ENCODE results near the gene FAM120AOS.
A peak's percentile ranks its signal among the peaks of the same experiment; 100 is the strongest.

FAM120AOS gene

GRCh38 chr9:93473411-93473810 lies 20.0 kb upstream of the FAM120AOS start:
- H3K4me1 ChIP-seq (ENCODE audit: control insufficient read depth, low read depth, low read length): peaks cover 6% of the 10 kb centered on the region
- peaks cover 2% of the 10 kb centered on the region for H3K79me1 ChIP-seq (ENCODE audit: low read length)
- H2BK5ac ChIP-seq (ENCODE audit: low read length): no peak overlapping the region
- H3K18ac ChIP-seq (ENCODE audit: low read length): no peak overlapping the region
- H3K4ac ChIP-seq (ENCODE audit: low read depth, low read length): no peak overlapping the region
- H3K23ac ChIP-seq (ENCODE audit: low read length): no peak overlapping the region
- H4K5ac ChIP-seq (ENCODE audit: low read length): no peak overlapping the region
- no peak overlapping the region for H4K8ac ChIP-seq (ENCODE audit: low read depth, low read length)
- H3K56ac ChIP-seq (ENCODE audit: low read length): no peak overlapping the region
- no peak overlapping the region for H3K4me2 ChIP-seq (ENCODE audit: low read length)
- no peak overlapping the region for H2AK5ac ChIP-seq (ENCODE audit: low read length)
- WGBS (ENCODE audit: extremely low coverage, insufficient coverage, low lambda C conversion rate): no CpG with 5 or more reads among the region's 5 CpGs
- no peak overlapping the region for H3K4me3 ChIP-seq (ENCODE audit: low read length)
- no peak overlapping the region for H3K27ac ChIP-seq (ENCODE audit: low read depth, low read length)
- H2BK15ac ChIP-seq (replicated peaks; ENCODE audit: low read depth): no peak overlapping the region
- H3K36me3 ChIP-seq (ENCODE audit: control insufficient read depth, insufficient read depth, low read length): no peaks in the 10 kb centered on the region
- H3K27me3 ChIP-seq (ENCODE audit: insufficient read depth, low read length, poor library complexity): no peaks in the 10 kb centered on the region
- no peak for DNase-seq
- peaks cover 33% of the 10 kb centered on the region for H3K79me2 ChIP-seq (ENCODE audit: control insufficient read depth, insufficient read depth, low read length)
- no peak overlapping the region for H2BK120ac ChIP-seq (ENCODE audit: low read depth, low read length)
- no peak overlapping the region for H3K9ac ChIP-seq (ENCODE audit: low read length)

GRCh38 chr9:93471124-93471523 lies 17.7 kb upstream of the FAM120AOS start:
- no peak overlapping the region for H3K18ac ChIP-seq (ENCODE audit: low read length)

GRCh38 chr9:93470391-93470790 lies 17.0 kb upstream of the FAM120AOS start:
- Histone ChIP-seq H3K4me1 (ENCODE audit: control insufficient read depth, low read depth, low read length) (peaks cover 14% of the 10 kb centered on the region), H2BK5ac (ENCODE audit: low read length) (no peak overlapping the region), H3K4me2 (ENCODE audit: low read length) (no peak overlapping the region), H3K4ac (ENCODE audit: low read depth, low read length) (no peak overlapping the region), H3K79me2 (ENCODE audit: control insufficient read depth, insufficient read depth, low read length) (peaks cover 59% of the 10 kb centered on the region), H4K8ac (ENCODE audit: low read depth, low read length) (no peak overlapping the region), H3K4me3 (ENCODE audit: low read length) (no peak overlapping the region), H2BK15ac (replicated peaks; ENCODE audit: low read depth) (no peak overlapping the region), H3K56ac (ENCODE audit: low read length) (no peak overlapping the region), H4K5ac (ENCODE audit: low read length) (no peak overlapping the region), H2BK120ac (ENCODE audit: low read depth, low read length) (no peak overlapping the region), H3K18ac (ENCODE audit: low read length) (no peak overlapping the region), H2AK5ac (ENCODE audit: low read length) (no peak overlapping the region), H3K79me1 (ENCODE audit: low read length) (peaks cover 12% of the 10 kb centered on the region), H3K9ac (ENCODE audit: low read length) (no peak overlapping the region), H3K27ac (ENCODE audit: low read depth, low read length) (no peak overlapping the region), H3K23ac (ENCODE audit: low read length) (no peak overlapping the region), H3K36me3 (ENCODE audit: control insufficient read depth, insufficient read depth, low read length) (no peaks in the 10 kb centered on the region), H3K27me3 (ENCODE audit: insufficient read depth, low read length, poor library complexity) (no peaks in the 10 kb centered on the region)
- no CpG with 5 or more reads among the region's 5 CpGs for WGBS (ENCODE audit: extremely low coverage, insufficient coverage, low lambda C conversion rate)
- no peak for DNase-seq

More at GRCh38 chr9:93471124-93471523, 17.7 kb upstream of the FAM120AOS start:
- no peak overlapping the region for H3K27ac ChIP-seq (ENCODE audit: low read depth, low read length)
- no peak overlapping the region for H4K5ac ChIP-seq (ENCODE audit: low read length)
- no peak overlapping the region for H3K23ac ChIP-seq (ENCODE audit: low read length)
- no CpG with 5 or more reads among the region's 6 CpGs for WGBS (ENCODE audit: extremely low coverage, insufficient coverage, low lambda C conversion rate)
- H2BK120ac ChIP-seq (ENCODE audit: low read depth, low read length): no peak overlapping the region
- H3K79me2 ChIP-seq (ENCODE audit: control insufficient read depth, insufficient read depth, low read length): peaks cover 52% of the 10 kb centered on the region
- H2AK5ac ChIP-seq (ENCODE audit: low read length): no peak overlapping the region
- no peak overlapping the region for H3K4me3 ChIP-seq (ENCODE audit: low read length)
- peaks cover 12% of the 10 kb centered on the region for H3K79me1 ChIP-seq (ENCODE audit: low read length)
- H3K4me2 ChIP-seq (ENCODE audit: low read length): no peak overlapping the region
- H3K4me1 ChIP-seq (ENCODE audit: control insufficient read depth, low read depth, low read length): peaks cover 14% of the 10 kb centered on the region
- no peak overlapping the region for H3K9ac ChIP-seq (ENCODE audit: low read length)
- H3K56ac ChIP-seq (ENCODE audit: low read length): no peak overlapping the region
- no peaks in the 10 kb centered on the region for H3K27me3 ChIP-seq (ENCODE audit: insufficient read depth, low read length, poor library complexity)
- DNase-seq: no peak
- no peak overlapping the region for H4K8ac ChIP-seq (ENCODE audit: low read depth, low read length)
- H3K4ac ChIP-seq (ENCODE audit: low read depth, low read length): no peak overlapping the region
- H2BK15ac ChIP-seq (replicated peaks; ENCODE audit: low read depth): no peak overlapping the region
- H3K36me3 ChIP-seq (ENCODE audit: control insufficient read depth, insufficient read depth, low read length): no peaks in the 10 kb centered on the region
- no peak overlapping the region for H2BK5ac ChIP-seq (ENCODE audit: low read length)

- DNase-seq: peak; percentile 57
- peak overlapping the region; percentile 24 for H3K9ac ChIP-seq (ENCODE audit: low read length)
- no peak overlapping the region for H2AK5ac ChIP-seq (ENCODE audit: low read length)
- no peak overlapping the region for H2BK5ac ChIP-seq (ENCODE audit: low read length)
- no peak overlapping the region for H3K23ac ChIP-seq (ENCODE audit: low read length)
- no peak overlapping the region for H3K18ac ChIP-seq (ENCODE audit: low read length)
- H3K79me2 ChIP-seq (ENCODE audit: control insufficient read depth, insufficient read depth, low read length): peaks cover 65% of the 10 kb centered on the region
- H2BK120ac ChIP-seq (ENCODE audit: low read depth, low read length): no peak overlapping the region
- H2BK15ac ChIP-seq (replicated peaks; ENCODE audit: low read depth): no peak overlapping the region
- no CpG with 5 or more reads among the region's 5 CpGs for WGBS (ENCODE audit: extremely low coverage, insufficient coverage, low lambda C conversion rate)
- no peak overlapping the region for H3K27ac ChIP-seq (ENCODE audit: low read depth, low read length)
- H4K5ac ChIP-seq (ENCODE audit: low read length): no peak overlapping the region
- peaks cover 14% of the 10 kb centered on the region for H3K79me1 ChIP-seq (ENCODE audit: low read length)
- H3K56ac ChIP-seq (ENCODE audit: low read length): peak overlapping the region; percentile 39
- H3K36me3 ChIP-seq (ENCODE audit: control insufficient read depth, insufficient read depth, low read length): no peaks in the 10 kb centered on the region
- H3K4me2 ChIP-seq (ENCODE audit: low read length): no peak overlapping the region
- H3K4ac ChIP-seq (ENCODE audit: low read depth, low read length): no peak overlapping the region
- no peak overlapping the region for H3K4me3 ChIP-seq (ENCODE audit: low read length)
- H3K27me3 ChIP-seq (ENCODE audit: insufficient read depth, low read length, poor library complexity): no peaks in the 10 kb centered on the region
- no peak overlapping the region for H4K8ac ChIP-seq (ENCODE audit: low read depth, low read length)
- H3K4me1 ChIP-seq (ENCODE audit: control insufficient read depth, low read depth, low read length): peaks cover 19% of the 10 kb centered on the region
These were observed 15.5 kb upstream of the FAM120AOS start for GRCh38 chr9:93468763-93469456.

- no peak overlapping the region for H4K5ac ChIP-seq (ENCODE audit: low read length)
- no peak overlapping the region for H3K4ac ChIP-seq (ENCODE audit: low read depth, low read length)
- no CpG with 5 or more reads among the region's 3 CpGs for WGBS (ENCODE audit: extremely low coverage, insufficient coverage, low lambda C conversion rate)
- H2BK120ac ChIP-seq (ENCODE audit: low read depth, low read length): no peak overlapping the region
- no peak overlapping the region for H3K9ac ChIP-seq (ENCODE audit: low read length)
- DNase-seq: no peak
- H3K4me2 ChIP-seq (ENCODE audit: low read length): no peak overlapping the region
- no peak overlapping the region for H2BK15ac ChIP-seq (replicated peaks; ENCODE audit: low read depth)
- H3K4me1 ChIP-seq (ENCODE audit: control insufficient read depth, low read depth, low read length): peaks cover 19% of the 10 kb centered on the region
- H3K27ac ChIP-seq (ENCODE audit: low read depth, low read length): no peak overlapping the region
- H3K56ac ChIP-seq (ENCODE audit: low read length): no peak overlapping the region
- peaks cover 14% of the 10 kb centered on the region for H3K79me1 ChIP-seq (ENCODE audit: low read length)
- H4K8ac ChIP-seq (ENCODE audit: low read depth, low read length): no peak overlapping the region
- H3K18ac ChIP-seq (ENCODE audit: low read length): no peak overlapping the region
- H3K27me3 ChIP-seq (ENCODE audit: insufficient read depth, low read length, poor library complexity): no peaks in the 10 kb centered on the region
- no peak overlapping the region for H3K23ac ChIP-seq (ENCODE audit: low read length)
- H2AK5ac ChIP-seq (ENCODE audit: low read length): no peak overlapping the region
- peaks cover 76% of the 10 kb centered on the region for H3K79me2 ChIP-seq (ENCODE audit: control insufficient read depth, insufficient read depth, low read length)
- no peak overlapping the region for H3K4me3 ChIP-seq (ENCODE audit: low read length)
- no peak overlapping the region for H2BK5ac ChIP-seq (ENCODE audit: low read length)
- no peaks in the 10 kb centered on the region for H3K36me3 ChIP-seq (ENCODE audit: control insufficient read depth, insufficient read depth, low read length)
These were observed 14.1 kb upstream of the FAM120AOS start for GRCh38 chr9:93467462-93467861.

GRCh38 chr9:93467062-93467416 lies 13.7 kb upstream of the FAM120AOS start:
- Histone ChIP-seq H3K4me3 (ENCODE audit: low read length) (no peak overlapping the region), H4K8ac (ENCODE audit: low read depth, low read length) (no peak overlapping the region), H3K79me1 (ENCODE audit: low read length) (peaks cover 13% of the 10 kb centered on the region), H2AK5ac (ENCODE audit: low read length) (no peak overlapping the region), H3K9ac (ENCODE audit: low read length) (no peak overlapping the region), H3K79me2 (ENCODE audit: control insufficient read depth, insufficient read depth, low read length) (peaks cover 78% of the 10 kb centered on the region), H3K4me1 (ENCODE audit: control insufficient read depth, low read depth, low read length) (peaks cover 19% of the 10 kb centered on the region), H2BK15ac (replicated peaks; ENCODE audit: low read depth) (no peak overlapping the region), H2BK120ac (ENCODE audit: low read depth, low read length) (no peak overlapping the region), H3K36me3 (ENCODE audit: control insufficient read depth, insufficient read depth, low read length) (no peaks in the 10 kb centered on the region), H3K27ac (ENCODE audit: low read depth, low read length) (no peak overlapping the region), H3K23ac (ENCODE audit: low read length) (no peak overlapping the region), H3K4ac (ENCODE audit: low read depth, low read length) (no peak overlapping the region), H3K18ac (ENCODE audit: low read length) (no peak overlapping the region), H4K5ac (ENCODE audit: low read length) (no peak overlapping the region), H3K27me3 (ENCODE audit: insufficient read depth, low read length, poor library complexity) (no peaks in the 10 kb centered on the region), H3K56ac (ENCODE audit: low read length) (no peak overlapping the region), H2BK5ac (ENCODE audit: low read length) (no peak overlapping the region), H3K4me2 (ENCODE audit: low read length) (no peak overlapping the region)
- no peak for DNase-seq
- whole genome bisulfite sequencing (ENCODE audit: extremely low coverage, insufficient coverage, low lambda C conversion rate): no CpG with 5 or more reads among the region's 3 CpGs

Data from mesendoderm (in vitro differentiated cells).